Uterus (tissue), 4 donors: ENCODE data around the gene PARD3. TPM values are rescaled to one million over a fixed set of nuclear protein-coding genes. Genes with fewer than 3 reads are reported as not detected.

ENCODE experiments used
- DNase-seq, 2 donors: peaks; one replicate each; pipeline ENCODE4 v3.0.0-alpha.2; 2019 to 2020
- H3K27ac ChIP-seq, 2 donors: fragments of 200-600 bp; sonication (generic); 1 replicate in 1 of 2; 2 replicates in 1 of 2; pipeline ENCODE4 v1.5.1; 2016 to 2018
- H3K27me3 ChIP-seq, 2 donors: fragments of 200-600 bp; sonication (generic); one replicate each; pipeline ENCODE4 v1.5.1; 2018 to 2019; ENCODE audit warnings: control low read depth in 1 of 2
- H3K36me3 ChIP-seq, 2 donors: fragments of 200-600 bp; sonication (generic); one replicate each; pipeline ENCODE4 v1.5.1; 2019; ENCODE audit warnings: control low read depth in 1 of 2
- H3K4me1 ChIP-seq, 2 donors: fragments of 200-600 bp; sonication (generic); one replicate each; pipeline ENCODE4 v1.5.1; 2018 to 2019; ENCODE audit warnings: control low read depth in 1 of 2
- H3K4me3 ChIP-seq, 2 donors: fragments of 200-600 bp; sonication (generic); 1 replicate in 1 of 2; 2 replicates in 1 of 2; pipeline ENCODE4 v1.5.1; 2018 to 2019; ENCODE audit warnings: mild to moderate bottlenecking in 1 of 2
- H3K9me3 ChIP-seq, 2 donors: fragments of 200-600 bp; sonication (generic); one replicate each; pipeline ENCODE4 v1.5.1; 2019; ENCODE audit warnings: control low read depth in 1 of 2
- CTCF ChIP-seq, 4 experiments: fragments of 200-600 bp in 2 of 4; fragments of 450-650 bp in 2 of 4; sonication (generic) in 2 of 4; IDR thresholded peaks; one replicate each; pipeline ENCODE4 v1.5.1; 2016 to 2019; ENCODE audit warnings: antibody characterized with exemption in 4 of 4, mild to moderate bottlenecking in 2 of 4, moderate library complexity in 1 of 4
- POLR2A ChIP-seq, 2 donors: fragments of 450-650 bp; IDR thresholded peaks; one replicate each; pipeline ENCODE4 v1.6.1; 2016; ENCODE audit warnings: antibody characterized with exemption in 2 of 2, mild to moderate bottlenecking in 1 of 2, moderate library complexity in 1 of 2
- intact Hi-C: fragments of 100-400 bp; cut with DNase I; formaldehyde crosslinking; loops from one replicate; pipeline ENCODE4 v1.15.1; 2023; ENCODE audit warnings: low total_unique reads
- total RNA-seq, 4 donors: library from RNA; depleted of rRNA in 3 of 4; stranded (reverse); fragments of >200 nt in 3 of 4; gene quantifications; one replicate each; pipeline versions ENCODE4 v1.1.0 to v1.2.4, GENCODE V29; 2014 to 2023
- donor health status: DM: yes; HTN: yes; CAD: no.

The PARD3 gene
- total RNA-seq, 4 donors from 2014 or later, result 42.1 to 96.1 (median 51.5) TPM

GRCh38 chr10:34731885-34732701 lies 83.0 kb downstream of the PARD3 start:
- intact Hi-C loops, result no loop called here
- Histone ChIP-seq H3K27ac (peak overlapping the region; percentile 0 to 44), H3K36me3 (no peaks in the 10 kb centered on the region), H3K9me3 (no peaks in the 10 kb centered on the region), H3K27me3 (no peaks in the 10 kb centered on the region), H3K4me1 (peaks cover 3 to 21% of the 10 kb centered on the region in 2 donors), H3K4me3 (no peak overlapping the region)
- no peak for TF ChIP-seq POLR2A (IDR thresholded peaks at IDR 0.05)
- TF ChIP-seq CTCF (IDR thresholded peaks at IDR 0.05), result no peak
- DNase-seq, result no peak

- no peak for TF ChIP-seq CTCF (IDR thresholded peaks at IDR 0.05)
- TF ChIP-seq POLR2A (IDR thresholded peaks at IDR 0.05), result no peak
- H3K27ac ChIP-seq, result no peak overlapping the region
- H3K36me3 ChIP-seq, result no peaks in the 10 kb centered on the region
- no peak for DNase-seq
- H3K4me1 ChIP-seq, result peaks cover 6 to 21% of the 10 kb centered on the region in 2 donors
- H3K27me3 ChIP-seq, result no peaks in the 10 kb centered on the region
- intact Hi-C loops, result no loop called here
- H3K4me3 ChIP-seq, result no peak overlapping the region
- no peaks in the 10 kb centered on the region for H3K9me3 ChIP-seq
These were observed 83.9 kb downstream of the PARD3 start for GRCh38 chr10:34731213-34731612.

- Histone ChIP-seq H3K27me3 (no peaks in the 10 kb centered on the region), H3K36me3 (no peaks in the 10 kb centered on the region), H3K4me3 (no peak overlapping the region), H3K4me1 (peaks cover 6 to 21% of the 10 kb centered on the region in 2 donors), H3K9me3 (no peaks in the 10 kb centered on the region), H3K27ac (no peak overlapping the region)
- TF ChIP-seq CTCF (IDR thresholded peaks at IDR 0.05) (no peak), POLR2A (IDR thresholded peaks at IDR 0.05) (no peak)
- DNase-seq, result no peak
- intact Hi-C loops, result no loop called here
These were observed 84.4 kb downstream of the PARD3 start for GRCh38 chr10:34730726-34731125.

- Histone ChIP-seq H3K4me1 (peaks cover 6 to 21% of the 10 kb centered on the region in 2 donors), H3K4me3 (no peak overlapping the region), H3K27ac (no peak overlapping the region), H3K27me3 (no peaks in the 10 kb centered on the region), H3K36me3 (no peaks in the 10 kb centered on the region), H3K9me3 (no peaks in the 10 kb centered on the region)
- TF ChIP-seq POLR2A (IDR thresholded peaks at IDR 0.05) (no peak), CTCF (IDR thresholded peaks at IDR 0.05) (no peak)
- intact Hi-C loops, result no loop called here
- no peak for DNase-seq
These were observed 85.5 kb downstream of the PARD3 start for GRCh38 chr10:34729619-34730018.

- no peaks in the 10 kb centered on the region for H3K36me3 ChIP-seq
- H3K4me1 ChIP-seq, result peaks cover 6 to 21% of the 10 kb centered on the region in 2 donors
- no peak for DNase-seq
- H3K4me3 ChIP-seq, result no peak overlapping the region
- intact Hi-C loops, result no loop called here
- H3K9me3 ChIP-seq, result no peaks in the 10 kb centered on the region
- H3K27ac ChIP-seq, result no peak overlapping the region
- TF ChIP-seq POLR2A (IDR thresholded peaks at IDR 0.05) (no peak), CTCF (IDR thresholded peaks at IDR 0.05) (no peak)
- H3K27me3 ChIP-seq, result no peaks in the 10 kb centered on the region
These were observed 86.7 kb downstream of the PARD3 start for GRCh38 chr10:34728361-34728760.
